Measurements from ENCODE around the gene PGAM1. TPM values are rescaled to one million over a fixed set of nuclear protein-coding genes. Genes with fewer than 3 reads are reported as not detected.
A peak's percentile ranks its signal among the peaks of the same experiment; 100 is the strongest.

The PGAM1 gene
- total and polyA plus RNA-seq, 8 donors, result 22.2 to 72.8 (median 46.6) TPM

GRCh38 chr10:97407211-97407951 lies 18.6 kb upstream of the PGAM1 start:
- Histone ChIP-seq H3K4me1 (peaks cover 0 to 4% (median 0%) of the 10 kb centered on the region in 3 donors), H3K27ac (peak overlapping the region in 1 of 4 donors; percentile 24), H3K9me3 (no peaks in the 10 kb centered on the region), H3K4me3 (peak overlapping the region in 1 of 4 donors; percentile 22), H3K36me3 (no peaks in the 10 kb centered on the region), H3K27me3 (no peaks in the 10 kb centered on the region)
- intact Hi-C loops (cut with DNase I), result no loop called here
- peak; percentile 64 to 81 (median 78) for TF ChIP-seq CTCF (IDR thresholded peaks at IDR 0.05)
- no peak for FAIRE-seq
- peak in 3 of 6 donors; percentile 46 to 57 (median 48) for DNase-seq
- WGBS, 2 donors, result 2 to 4% methylated on average over 10 of the region's 10 CpGs
- ATAC-seq, result peak; percentile 90 to 97 (median 96)

GRCh38 chr10:97407952-97408248 lies 18.1 kb upstream of the PGAM1 start:
- H3K27ac ChIP-seq, result no peak overlapping the region
- peaks cover 0 to 4% (median 0%) of the 10 kb centered on the region in 3 donors for H3K4me1 ChIP-seq
- no peaks in the 10 kb centered on the region for H3K27me3 ChIP-seq
- no peaks in the 10 kb centered on the region for H3K36me3 ChIP-seq
- H3K4me3 ChIP-seq, result no peak overlapping the region
- FAIRE-seq, result no peak
- TF ChIP-seq CTCF (IDR thresholded peaks at IDR 0.05), result no peak
- 72% methylated on average over 2 of the region's 2 CpGs for WGBS, 2 donors
- ATAC-seq, result no peak
- H3K9me3 ChIP-seq, result no peaks in the 10 kb centered on the region
- intact Hi-C loops (cut with DNase I), result no loop called here
- no peak for DNase-seq

GRCh38 chr10:97408496-97408992 lies 17.4 kb upstream of the PGAM1 start:
- intact Hi-C loops (cut with DNase I), result no loop called here
- H3K27me3 ChIP-seq, result no peaks in the 10 kb centered on the region
- ATAC-seq (peak in 1 of 4 donors; percentile 10), FAIRE-seq (no peak), DNase-seq (no peak)
- no peak overlapping the region for H3K27ac ChIP-seq
- no peak for TF ChIP-seq CTCF (IDR thresholded peaks at IDR 0.05)
- H3K4me1 ChIP-seq, result peaks cover 0 to 4% (median 0%) of the 10 kb centered on the region in 3 donors
- no peak overlapping the region for H3K4me3 ChIP-seq
- no peaks in the 10 kb centered on the region for H3K9me3 ChIP-seq
- H3K36me3 ChIP-seq, result no peaks in the 10 kb centered on the region
- WGBS, 2 donors, result 59 to 63% methylated on average over 10 of the region's 10 CpGs

DNA sequence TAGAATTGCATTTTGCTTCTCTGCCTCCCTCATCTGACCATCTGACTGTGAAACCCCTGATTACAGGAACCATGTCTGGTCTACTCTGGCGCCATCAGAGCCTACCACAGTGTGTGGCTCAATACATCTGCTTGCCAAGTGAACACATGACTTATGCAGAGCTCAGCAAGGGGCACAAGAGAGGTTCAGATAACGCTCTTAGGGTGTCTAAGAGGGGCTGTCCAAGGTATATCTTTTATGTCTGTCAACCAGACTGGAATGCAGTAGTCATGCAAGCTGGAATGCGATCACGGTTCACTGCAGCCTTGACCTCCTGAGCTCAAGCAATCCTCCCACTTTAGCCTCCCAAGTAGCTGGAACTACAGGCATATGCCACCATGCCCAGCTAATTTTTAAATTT lies 14.6 kb upstream of the PGAM1 start:
- DNase-seq (no peak), ATAC-seq (no peak), FAIRE-seq (no peak)
- Histone ChIP-seq H3K27ac (no peak overlapping the region), H3K4me3 (no peak overlapping the region), H3K27me3 (no peaks in the 10 kb centered on the region), H3K36me3 (no peaks in the 10 kb centered on the region), H3K9me3 (no peaks in the 10 kb centered on the region), H3K4me1 (peaks cover 0 to 4% (median 0%) of the 10 kb centered on the region in 3 donors)
- intact Hi-C loops (cut with DNase I), result no loop called here
- 47 to 53% methylated on average over 4 of the region's 4 CpGs for WGBS, 2 donors
- TF ChIP-seq CTCF (IDR thresholded peaks at IDR 0.05), result no peak

- Histone ChIP-seq H3K9me3 (no peaks in the 10 kb centered on the region), H3K27me3 (no peaks in the 10 kb centered on the region), H3K4me3 (no peak overlapping the region), H3K36me3 (no peaks in the 10 kb centered on the region), H3K4me1 (no peaks in the 10 kb centered on the region), H3K27ac (no peak overlapping the region)
- TF ChIP-seq CTCF (IDR thresholded peaks at IDR 0.05), result no peak
- no peak for ATAC-seq
- FAIRE-seq, result no peak
- DNase-seq, result no peak
- intact Hi-C loops (cut with DNase I), result no loop called here
- WGBS, 2 donors, result 80 to 85% methylated on average over 10 of the region's 10 CpGs
Observed at GRCh38 chr10:97412891-97413304, 13.1 kb upstream of the PGAM1 start.

Measured in pancreas (tissue), 10 donors.